ENCODE results near the gene VEGFB. TPM values are rescaled to one million over a fixed set of nuclear protein-coding genes. Genes with fewer than 3 reads are reported as not detected.

The VEGFB gene
- total RNA-seq, 1 donor from 2014 or later = 46.9 TPM

DNA sequence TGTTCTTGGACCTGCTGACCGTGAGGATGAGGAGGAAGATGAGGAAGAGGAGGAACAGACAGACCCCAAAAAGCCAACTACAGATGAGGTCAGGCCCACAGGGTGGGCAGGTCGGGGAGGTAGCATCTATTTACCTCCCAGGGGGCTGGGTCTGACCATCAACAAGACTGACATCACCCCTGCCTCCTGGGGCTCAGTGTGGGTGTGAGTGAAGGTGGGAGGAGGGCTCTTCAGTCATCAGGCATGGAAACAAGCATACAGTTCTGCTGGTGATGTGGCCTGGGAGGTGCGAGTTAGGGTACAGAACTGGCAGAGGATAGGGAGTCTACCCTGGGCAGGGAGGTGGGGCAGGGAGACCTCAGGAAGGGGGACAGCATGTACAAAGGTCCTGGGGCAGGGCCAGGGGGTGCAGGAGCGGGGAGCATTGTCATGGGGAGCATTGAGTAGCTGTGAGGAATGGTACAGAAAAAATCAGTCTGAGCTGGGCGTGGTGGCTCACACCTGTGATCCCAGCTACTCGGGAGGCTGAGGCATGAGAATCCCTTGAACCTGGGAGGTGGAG lies 25.8 kb downstream of the VEGFB start:
- DNase-seq (ENCODE audit: low spot score) = no peak

- no peak for DNase-seq (ENCODE audit: low spot score)
Observed at GRCh38 chr11:64261556-64262080, 27.2 kb downstream of the VEGFB start.

DNA sequence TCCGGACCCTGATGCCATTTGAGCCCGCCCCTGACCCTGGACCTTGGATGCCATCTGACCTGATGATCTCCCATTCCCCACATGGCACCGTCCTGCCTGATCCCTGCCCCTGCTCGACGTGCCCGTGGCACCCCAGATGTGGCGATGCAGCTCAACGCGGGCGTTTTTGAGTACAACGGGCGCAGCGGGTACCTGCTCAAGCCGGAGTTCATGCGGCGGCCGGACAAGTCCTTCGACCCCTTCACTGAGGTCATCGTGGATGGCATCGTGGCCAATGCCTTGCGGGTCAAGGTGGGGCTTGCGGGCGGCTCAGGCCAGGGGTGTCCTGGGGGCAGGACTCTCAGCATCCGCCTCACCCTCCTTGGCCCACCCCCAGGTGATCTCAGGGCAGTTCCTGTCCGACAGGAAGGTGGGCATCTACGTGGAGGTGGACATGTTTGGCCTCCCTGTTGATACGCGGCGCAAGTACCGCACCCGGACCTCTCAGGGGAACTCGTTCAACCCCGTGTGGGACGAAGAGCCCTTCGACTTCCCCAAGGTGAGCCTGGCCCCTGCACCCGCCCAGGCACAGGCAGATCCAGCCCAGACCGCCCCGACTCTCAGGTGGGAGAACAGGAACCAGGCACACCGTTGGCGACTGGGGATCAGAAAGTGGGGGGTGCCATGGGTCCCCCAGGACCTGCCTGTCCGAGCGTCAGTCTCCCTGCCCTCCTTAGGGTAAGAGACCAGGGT lies 28.1 kb downstream of the VEGFB start:
- DNase-seq (ENCODE audit: low spot score) = no peak

GRCh38 chr11:64263021-64263946 lies 28.9 kb downstream of the VEGFB start:
- no peak for DNase-seq (ENCODE audit: low spot score)

- DNase-seq (ENCODE audit: low spot score) = no peak
Observed at GRCh38 chr11:64263947-64264317, 29.5 kb downstream of the VEGFB start.

GRCh38 chr11:64264371-64264852 lies 30.0 kb downstream of the VEGFB start:
- DNase-seq (ENCODE audit: low spot score) = peak; percentile 81

GRCh38 chr11:64265176-64266160 lies 31.1 kb downstream of the VEGFB start:
- DNase-seq (ENCODE audit: low spot score) = no peak

GRCh38 chr11:64266339-64266738 lies 32.0 kb downstream of the VEGFB start:
- DNase-seq (ENCODE audit: low spot score) = no peak

GRCh38 chr11:64267207-64267945 lies 33.0 kb downstream of the VEGFB start:
- no peak for DNase-seq (ENCODE audit: low spot score)

DNA sequence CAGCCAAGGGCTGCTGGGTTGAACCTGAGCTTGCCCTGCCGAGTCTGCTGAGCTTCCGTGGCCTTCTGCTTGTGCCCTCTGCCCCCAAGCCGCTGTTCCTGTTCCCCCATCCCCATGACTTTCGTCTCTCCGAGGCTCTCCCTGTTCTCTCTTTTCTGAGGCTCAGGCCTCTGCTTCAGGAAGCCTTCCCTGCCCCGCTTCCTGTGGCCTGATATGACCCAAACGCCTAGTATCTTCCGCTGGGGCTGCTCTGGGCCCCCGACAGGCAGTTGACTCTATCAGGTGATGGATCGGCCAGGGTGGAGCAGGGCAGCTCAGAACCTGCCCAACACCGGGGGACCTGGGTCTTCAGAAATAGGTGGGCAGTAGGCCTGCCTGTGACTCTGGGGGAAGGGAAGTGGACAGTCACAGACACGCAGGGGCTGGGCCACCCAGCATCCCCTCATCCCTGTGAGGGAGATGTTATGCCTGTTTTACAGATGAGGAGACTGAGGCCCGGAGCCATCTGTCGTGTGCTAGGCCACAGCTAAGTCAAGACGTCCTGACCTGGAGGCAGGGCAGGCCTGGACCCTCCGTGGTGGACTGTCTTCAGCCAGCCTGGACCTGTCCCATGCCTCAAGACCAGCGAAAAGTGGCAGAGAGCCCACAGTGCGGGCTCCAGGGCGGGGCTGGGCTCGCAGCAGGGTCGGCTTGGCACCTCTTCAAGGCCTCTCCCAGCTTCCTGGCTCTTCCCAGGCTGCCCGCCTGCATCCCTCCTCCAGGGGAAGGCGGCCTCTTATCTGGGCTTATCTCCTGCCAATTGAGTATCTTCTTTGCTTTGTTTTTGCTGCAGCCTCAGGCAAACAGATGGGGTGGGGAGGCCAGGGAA lies 33.9 kb downstream of the VEGFB start:
- peak; percentile 90 for DNase-seq (ENCODE audit: low spot score)

DNA sequence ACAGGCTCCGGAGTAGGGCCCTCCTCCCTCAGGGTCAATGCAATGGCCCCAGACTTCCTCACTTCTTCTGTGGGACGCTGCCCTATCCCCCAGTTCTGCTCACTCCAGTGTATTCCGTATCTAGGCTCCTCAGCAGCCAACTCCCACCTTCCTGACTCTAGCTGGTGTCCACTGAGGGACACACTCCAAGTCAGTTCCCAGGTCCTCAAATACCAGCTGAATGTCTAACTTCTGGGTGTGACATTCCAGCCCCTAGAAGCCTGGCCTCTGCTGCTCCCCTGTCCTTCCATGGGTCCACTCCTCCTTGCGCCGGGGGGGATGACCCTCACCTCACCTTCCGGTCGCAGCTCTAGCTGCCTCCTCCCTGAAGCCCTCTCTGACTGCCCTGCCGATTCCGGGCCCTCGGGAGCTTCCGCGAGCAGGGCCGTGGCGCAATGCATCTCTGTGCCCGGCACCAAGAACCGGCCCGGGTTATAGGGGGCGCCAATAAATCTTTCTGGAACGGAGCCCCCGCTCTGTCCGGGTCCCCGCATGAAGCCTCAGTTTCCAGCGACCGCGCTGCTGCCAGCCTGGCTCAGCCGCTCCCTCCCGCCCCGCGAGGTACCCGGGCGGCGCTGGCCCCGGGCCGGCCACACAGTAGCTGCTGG lies 34.6 kb downstream of the VEGFB start:
- DNase-seq (ENCODE audit: low spot score) = no peak

GRCh38 chr11:64269540-64270220 lies 35.3 kb downstream of the VEGFB start:
- peak; percentile 100 for DNase-seq (ENCODE audit: low spot score)

DNA sequence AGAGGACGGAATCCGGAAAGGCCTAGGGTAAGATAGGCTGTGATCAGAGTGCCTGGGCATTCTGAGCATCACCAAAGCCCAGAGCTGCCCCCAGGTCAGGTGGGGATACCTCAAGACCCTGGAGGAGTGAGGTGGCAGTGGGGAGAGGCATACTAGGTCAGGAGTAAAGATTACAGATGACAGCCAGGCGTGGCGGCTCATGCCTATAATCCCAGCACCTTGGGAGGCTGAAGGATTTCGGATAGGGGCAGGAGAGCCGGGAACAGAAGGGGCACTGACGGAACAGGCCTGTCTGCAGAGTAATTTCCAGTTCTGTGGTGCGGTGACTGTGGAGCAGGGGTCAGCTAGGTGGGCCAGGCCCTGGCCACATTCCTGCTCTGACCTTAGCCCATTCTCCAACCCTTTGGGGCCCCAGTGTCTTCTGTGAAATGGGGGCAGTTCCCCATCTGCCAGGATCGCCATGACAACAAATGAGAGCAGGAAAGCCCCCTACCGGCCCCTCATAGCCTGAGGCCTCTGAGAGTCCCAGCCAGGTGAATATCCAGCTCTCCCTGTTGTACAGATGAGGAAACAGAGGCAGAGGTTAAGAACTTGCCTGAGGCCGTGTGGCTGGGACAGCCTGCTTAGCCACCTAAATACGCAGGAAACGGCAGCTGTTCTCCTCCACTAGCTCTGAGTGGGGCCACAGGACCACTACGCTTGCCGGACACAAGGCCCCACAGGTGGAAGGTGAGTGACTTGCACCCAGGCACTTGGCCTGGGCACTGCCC lies 40.8 kb downstream of the VEGFB start:
- no peak for DNase-seq (ENCODE audit: low spot score)

- DNase-seq (ENCODE audit: low spot score) = no peak
Observed at GRCh38 chr11:64275841-64276240, 41.5 kb downstream of the VEGFB start.

GRCh38 chr11:64276653-64277431 lies 42.5 kb downstream of the VEGFB start:
- no peak for DNase-seq (ENCODE audit: low spot score)

- no peak for DNase-seq (ENCODE audit: low spot score)
Observed at GRCh38 chr11:64278576-64279190, 44.3 kb downstream of the VEGFB start.
